ENCODE data around the gene KIF16B.
"Not testable (repeated sequence)": the region's sequence is repeated elsewhere in the genome, so short reads cannot be mapped to it uniquely, and the experiment has no call there.

The KIF16B gene

GRCh38 chr20:16526433-16527380, 46.5 kb downstream of the KIF16B start (continued):
- no peak for TF ChIP-seq ZNF148 (tag by site-specific recombination; IDR thresholded peaks at IDR 0.05; ENCODE audit: borderline replicate concordance)
- TF ChIP-seq OVOL3 (tag by site-specific recombination; IDR thresholded peaks at IDR 0.05): no peak
- no peak for TF ChIP-seq ZNF488 (tag by site-specific recombination; IDR thresholded peaks at IDR 0.05)

- CTCF ChIA-PET; POLR2A ChIA-PET; H3K4me3 ChIP-seq (ENCODE audit: low read depth, low read length); H3K4me1 ChIP-seq (ENCODE audit: control insufficient read depth, insufficient read depth, low read length); H3K9me3 ChIP-seq (ENCODE audit: control insufficient read depth, insufficient read depth, low read depth, low read length); H3K27ac ChIP-seq (ENCODE audit: extremely low read depth, low read depth, low read length): not testable (repeated sequence)
- peaks cover 0 to 10% of the 10 kb centered on the region in 2 experiments; a peak in 1 of 3 replicates for H3K36me3 ChIP-seq (ENCODE audit: control insufficient read depth in 2 of 2, insufficient read depth in 1 of 2, low read length in 2 of 2)
Observed at GRCh38 chr20:16522651-16523050, 50.6 kb downstream of the KIF16B start.

GRCh38 chr20:16520154-16520553, 53.1 kb downstream of the KIF16B start:
- ChIA-PET CTCF (no interaction called here), POLR2A (no interaction called here)
- Histone ChIP-seq H3K4me3 (ENCODE audit: low read depth, low read length) (no peak overlapping the region), H3K9me3 (ENCODE audit: control insufficient read depth, insufficient read depth, low read depth, low read length) (no peaks in the 10 kb centered on the region), H3K27ac (ENCODE audit: extremely low read depth, low read depth, low read length) (no peak overlapping the region), H3K4me1 (ENCODE audit: control insufficient read depth, insufficient read depth, low read length) (no peaks in the 10 kb centered on the region), H3K36me3 (ENCODE audit: control insufficient read depth in 2 of 2, insufficient read depth in 1 of 2, low read length in 2 of 2) (peaks cover 0 to 5% of the 10 kb centered on the region in 2 experiments; a peak in 1 of 3 replicates)
- TF ChIP-seq ZBTB21 (tag by site-specific recombination; IDR thresholded peaks at IDR 0.05): no peak
- TF ChIP-seq GLI4 (tag by site-specific recombination; IDR thresholded peaks at IDR 0.05): no peak
- no peak for TF ChIP-seq REPIN1 (tag by site-specific recombination; IDR thresholded peaks at IDR 0.05; ENCODE audit: low read depth)
- no peak for TF ChIP-seq ZNF777 (tag by site-specific recombination; IDR thresholded peaks at IDR 0.05; ENCODE audit: borderline replicate concordance)
- no peak for TF ChIP-seq ZNF830 (tag by site-specific recombination; IDR thresholded peaks at IDR 0.05; ENCODE audit: low read depth)
- TF ChIP-seq ELK4 (IDR thresholded peaks at IDR 0.05; ENCODE audit: borderline replicate concordance, low read depth, low read length): no peak
- no peak for TF ChIP-seq ZNF18 (tag by site-specific recombination; IDR thresholded peaks at IDR 0.05)
- TF ChIP-seq ZSCAN4 (tag by site-specific recombination; IDR thresholded peaks at IDR 0.05): no peak
- no peak for TF ChIP-seq ZSCAN23 (tag by site-specific recombination; IDR thresholded peaks at IDR 0.05)
- no peak for TF ChIP-seq ZNF639 (tag by site-specific recombination; IDR thresholded peaks at IDR 0.05)
- TF ChIP-seq PRDM1 (tag by site-specific recombination; IDR thresholded peaks at IDR 0.05): no peak
- TF ChIP-seq ZNF211 (tag by site-specific recombination; IDR thresholded peaks at IDR 0.05; ENCODE audit: low read depth): no peak
- no peak for TF ChIP-seq PRDM2 (tag by site-specific recombination; IDR thresholded peaks at IDR 0.05; ENCODE audit: borderline replicate concordance)

Data from HEK293 (cell line).